ENCODE data around the gene ACKR3.

DNA sequence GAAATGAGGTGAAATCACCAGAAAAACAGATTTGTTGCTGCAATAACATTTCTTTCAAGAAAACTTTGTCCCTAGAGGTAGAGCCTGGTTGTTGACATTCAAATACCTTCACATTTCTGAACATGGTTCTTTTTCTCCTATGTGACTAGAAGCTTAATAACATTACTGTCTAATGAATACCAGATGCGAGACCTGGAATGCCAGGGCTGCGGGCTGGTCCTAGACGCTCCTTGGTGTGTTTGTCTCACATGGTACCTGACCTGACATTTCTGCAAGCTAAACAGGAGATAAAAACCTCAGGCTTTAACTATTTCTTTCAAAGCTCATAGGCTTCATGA lies 38.5 kb downstream of the ACKR3 start:
- TF ChIP-seq, protein P1, sequence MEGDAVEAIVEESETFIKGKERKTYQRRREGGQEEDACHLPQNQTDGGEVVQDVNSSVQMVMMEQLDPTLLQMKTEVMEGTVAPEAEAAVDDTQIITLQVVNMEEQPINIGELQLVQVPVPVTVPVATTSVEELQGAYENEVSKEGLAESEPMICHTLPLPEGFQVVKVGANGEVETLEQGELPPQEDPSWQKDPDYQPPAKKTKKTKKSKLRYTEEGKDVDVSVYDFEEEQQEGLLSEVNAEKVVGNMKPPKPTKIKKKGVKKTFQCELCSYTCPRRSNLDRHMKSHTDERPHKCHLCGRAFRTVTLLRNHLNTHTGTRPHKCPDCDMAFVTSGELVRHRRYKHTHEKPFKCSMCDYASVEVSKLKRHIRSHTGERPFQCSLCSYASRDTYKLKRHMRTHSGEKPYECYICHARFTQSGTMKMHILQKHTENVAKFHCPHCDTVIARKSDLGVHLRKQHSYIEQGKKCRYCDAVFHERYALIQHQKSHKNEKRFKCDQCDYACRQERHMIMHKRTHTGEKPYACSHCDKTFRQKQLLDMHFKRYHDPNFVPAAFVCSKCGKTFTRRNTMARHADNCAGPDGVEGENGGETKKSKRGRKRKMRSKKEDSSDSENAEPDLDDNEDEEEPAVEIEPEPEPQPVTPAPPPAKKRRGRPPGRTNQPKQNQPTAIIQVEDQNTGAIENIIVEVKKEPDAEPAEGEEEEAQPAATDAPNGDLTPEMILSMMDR (IDR thresholded peaks at IDR 0.05), result no peak
- no peak for TF ChIP-seq POLR2A (IDR thresholded peaks at IDR 0.05)
